Glutamatergic neuron (in vitro differentiated cells): ENCODE results near the gene GGA2. TPM values are rescaled to one million over a fixed set of nuclear protein-coding genes. Genes with fewer than 3 reads are reported as not detected.

Experiments
- DNase-seq: peaks from one replicate; pipeline ENCODE4 v3.0.0; 2022
- H3K27ac Mint-ChIP-seq: one replicate; pipeline ENCODE4 v1.8.0; 2020; ENCODE audit warnings: mild to moderate bottlenecking, mixed read lengths, inconsistent platforms; ENCODE audit not compliant: unreplicated experiment
- H3K27me3 Mint-ChIP-seq: one replicate; pipeline ENCODE4 v1.8.0; 2020; ENCODE audit warnings: mild to moderate bottlenecking, moderate library complexity, mixed read lengths, inconsistent platforms; ENCODE audit not compliant: unreplicated experiment
- H3K36me3 Mint-ChIP-seq: one replicate; pipeline ENCODE4 v1.8.0; 2020; ENCODE audit warnings: mild to moderate bottlenecking, mixed read lengths, inconsistent platforms; ENCODE audit not compliant: unreplicated experiment
- H3K4me1 Mint-ChIP-seq: one replicate; pipeline ENCODE4 v1.8.0; 2020; ENCODE audit warnings: mild to moderate bottlenecking, low read depth, mixed read lengths, inconsistent platforms; ENCODE audit not compliant: unreplicated experiment
- H3K4me3 Mint-ChIP-seq: one replicate; pipeline ENCODE4 v1.8.0; 2020; ENCODE audit warnings: mild to moderate bottlenecking, mixed read lengths, inconsistent platforms; ENCODE audit not compliant: unreplicated experiment
- H3K9me3 Mint-ChIP-seq: one replicate; pipeline ENCODE4 v1.8.0; 2020; ENCODE audit warnings: mild to moderate bottlenecking, moderate library complexity, mixed read lengths, inconsistent platforms; ENCODE audit not compliant: unreplicated experiment
- CTCF ChIP-seq: fragments of 200-600 bp; sonication (generic); IDR thresholded peaks from one replicate; pipeline ENCODE4 v1.5.0; 2021; ENCODE audit not compliant: partially characterized antibody, unreplicated experiment
- total RNA-seq: library from RNA; stranded (reverse); fragmentation: NEBNext Ultra II Directional; extraction: Animal tissue kit (Norgen Biotek cat#: 25700); gene quantifications from one replicate; pipeline ENCODE4 v1.2.1, GENCODE V29; 2021; ENCODE audit not compliant: unreplicated experiment

GGA2 gene
- total RNA-seq, 1 donor from 2014 or later: 51.6 TPM

- no peak for TF ChIP-seq CTCF
- Mint-ChIP-seq H3K9me3 (peaks cover 2% of the 10 kb centered on the region), H3K27me3 (no peaks in the 10 kb centered on the region), H3K27ac (no peak overlapping the region), H3K4me3 (no peak overlapping the region), H3K4me1 (no peaks in the 10 kb centered on the region), H3K36me3 (no peaks in the 10 kb centered on the region)
- no peak for DNase-seq
These were observed 30.0 kb downstream of the GGA2 start for GRCh38 chr16:23480257-23480656.

DNA sequence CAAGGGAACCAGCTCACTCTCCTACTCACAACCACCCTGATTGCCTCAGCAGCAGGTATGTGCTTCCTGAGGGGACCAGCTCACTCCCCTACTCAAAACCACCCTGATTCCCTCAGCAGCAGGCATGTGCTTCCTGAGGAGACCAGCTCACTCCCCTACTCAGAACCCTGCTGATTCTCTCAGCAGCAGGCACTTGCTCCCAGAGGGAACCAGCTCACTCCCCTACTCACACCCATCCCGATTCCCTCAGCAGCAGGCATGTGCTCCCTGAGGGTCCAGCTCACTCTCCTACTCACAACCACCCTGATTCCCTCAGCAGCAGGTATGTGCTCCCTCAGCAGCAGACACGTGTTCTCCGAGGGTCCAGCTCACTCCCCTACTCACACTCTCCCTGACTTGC, 31.2 kb downstream of the GGA2 start:
- Mint-ChIP-seq H3K36me3 (no peaks in the 10 kb centered on the region), H3K27me3 (no peaks in the 10 kb centered on the region), H3K4me1 (no peaks in the 10 kb centered on the region), H3K9me3 (peaks cover 2% of the 10 kb centered on the region), H3K4me3 (no peak overlapping the region), H3K27ac (no peak overlapping the region)
- no peak for TF ChIP-seq CTCF
- DNase-seq: no peak

GRCh38 chr16:23478566-23478965, 31.7 kb downstream of the GGA2 start:
- Mint-ChIP-seq H3K9me3 (peaks cover 2% of the 10 kb centered on the region), H3K4me1 (no peaks in the 10 kb centered on the region), H3K36me3 (no peaks in the 10 kb centered on the region), H3K27me3 (no peaks in the 10 kb centered on the region), H3K4me3 (no peak overlapping the region), H3K27ac (no peak overlapping the region)
- no peak for DNase-seq
- TF ChIP-seq CTCF: no peak

GRCh38 chr16:23476289-23476688, 34.0 kb downstream of the GGA2 start:
- no peaks in the 10 kb centered on the region for H3K27me3 Mint-ChIP-seq
- H3K4me3 Mint-ChIP-seq: no peak overlapping the region
- no peaks in the 10 kb centered on the region for H3K4me1 Mint-ChIP-seq
- no peaks in the 10 kb centered on the region for H3K36me3 Mint-ChIP-seq
- DNase-seq: no peak
- no peak for TF ChIP-seq CTCF
- H3K27ac Mint-ChIP-seq: no peak overlapping the region
- H3K9me3 Mint-ChIP-seq: peaks cover 2% of the 10 kb centered on the region

DNA sequence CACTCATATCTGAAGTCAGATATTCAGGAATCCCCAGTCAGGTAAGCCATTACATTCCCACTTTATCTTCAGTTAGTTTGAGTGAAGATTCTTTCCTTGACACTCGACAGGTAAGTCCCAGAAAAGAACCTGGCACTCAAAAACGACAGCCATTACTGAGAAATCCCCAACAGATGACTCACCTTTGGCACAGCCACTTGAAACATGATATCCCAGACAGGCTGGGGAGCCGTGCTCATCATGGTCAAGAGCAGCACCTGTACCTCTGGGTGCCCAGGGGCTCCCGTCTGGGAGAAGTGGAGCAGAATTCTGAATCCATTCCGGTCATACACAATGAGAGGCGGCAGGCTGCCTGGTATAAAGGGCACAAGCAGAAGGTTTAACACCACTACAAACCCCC, 40.5 kb downstream of the GGA2 start:
- H3K27ac Mint-ChIP-seq: no peak overlapping the region
- H3K36me3 Mint-ChIP-seq: no peaks in the 10 kb centered on the region
- H3K4me3 Mint-ChIP-seq: no peak overlapping the region
- H3K4me1 Mint-ChIP-seq: no peaks in the 10 kb centered on the region
- DNase-seq: no peak
- no peak for TF ChIP-seq CTCF
- peaks cover 2% of the 10 kb centered on the region for H3K9me3 Mint-ChIP-seq
- H3K27me3 Mint-ChIP-seq: peaks cover 2% of the 10 kb centered on the region
